ENCODE data around the gene FOXN3. TPM values are rescaled to one million over a fixed set of nuclear protein-coding genes. Genes with fewer than 3 reads are reported as not detected.

Gene FOXN3
- total and polyA plus RNA-seq, 9 donors = 56.9 to 172 (median 99.2) TPM

DNA sequence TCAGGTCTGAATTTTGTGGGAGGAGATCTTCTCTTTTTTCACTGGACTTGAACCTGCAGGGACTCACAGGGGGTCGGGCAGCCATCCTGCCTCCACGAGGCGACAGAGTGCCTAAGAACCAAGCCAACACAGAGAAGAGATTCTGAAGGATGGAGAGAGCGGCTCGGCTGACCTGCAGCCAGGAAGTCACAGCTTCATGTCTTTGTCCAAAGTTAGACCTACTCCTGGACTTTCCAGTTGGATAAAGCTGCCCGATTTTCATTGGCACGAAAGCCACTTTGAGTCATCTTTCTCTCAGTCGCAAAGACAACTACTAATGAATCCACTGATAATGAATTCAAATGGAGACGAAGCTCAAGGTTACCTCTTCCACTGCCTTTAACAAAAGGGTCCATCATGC lies 106.8 kb downstream of the FOXN3 start:
- peaks cover 5% of the 10 kb centered on the region for H3K4me1 ChIP-seq (ENCODE audit: insufficient read depth)
- H3K4me3 ChIP-seq = no peak overlapping the region
- H3K27ac ChIP-seq = no peak overlapping the region
- H3K36me3 ChIP-seq = no peaks in the 10 kb centered on the region
- H3K27me3 ChIP-seq = no peaks in the 10 kb centered on the region
- WGBS, 3 donors = 81 to 89% (median 85%) methylated on average over 9 of the region's 9 CpGs
- intact Hi-C loops (cut with DNase I) = no loop called here
- H3K9me3 ChIP-seq = no peaks in the 10 kb centered on the region
- TF ChIP-seq CTCF (IDR thresholded peaks at IDR 0.05) = no peak
- TF ChIP-seq POLR2A (IDR thresholded peaks at IDR 0.05) = no peak
- TF ChIP-seq EP300 (IDR thresholded peaks at IDR 0.05) = no peak
- DNase-seq = no peak

DNA sequence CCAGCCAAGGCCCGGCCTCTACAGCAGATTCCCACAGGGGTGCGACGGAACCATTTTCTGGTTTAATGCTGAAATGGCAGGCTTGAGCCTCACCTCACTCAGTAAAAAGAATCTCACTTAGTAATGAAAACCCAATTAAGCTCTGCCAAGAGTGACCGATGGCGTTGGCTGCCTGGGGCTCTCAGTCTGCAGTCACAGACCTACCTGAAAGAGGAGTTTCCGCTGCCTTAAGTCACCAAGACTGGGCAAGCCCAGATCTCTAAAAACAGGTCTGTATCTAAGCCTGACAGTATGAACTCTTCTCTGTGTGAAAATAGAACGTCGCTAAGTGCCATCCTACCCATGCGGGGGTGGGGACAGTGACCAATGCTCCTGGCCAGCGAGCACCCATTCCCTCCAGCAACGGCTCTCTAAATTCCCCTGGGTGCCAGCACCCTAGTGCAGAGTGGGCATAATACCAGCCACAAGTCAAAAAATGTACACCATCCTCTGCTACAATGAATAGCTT lies 107.3 kb downstream of the FOXN3 start:
- H3K4me1 ChIP-seq (ENCODE audit: insufficient read depth) = peaks cover 9% of the 10 kb centered on the region
- intact Hi-C loops (cut with DNase I) = no loop called here

GRCh38 chr14:89308232-89308959 lies 108.6 kb downstream of the FOXN3 start:
- 88 to 93% (median 91%) methylated on average over 10 of the region's 10 CpGs for WGBS, 3 donors
- intact Hi-C loops (cut with DNase I) = no loop called here
- no peaks in the 10 kb centered on the region for H3K9me3 ChIP-seq
- no peak for DNase-seq
- peaks cover 11% of the 10 kb centered on the region for H3K4me1 ChIP-seq (ENCODE audit: insufficient read depth)
- no peaks in the 10 kb centered on the region for H3K36me3 ChIP-seq
- no peaks in the 10 kb centered on the region for H3K27me3 ChIP-seq
- H3K27ac ChIP-seq = no peak overlapping the region
- no peak for TF ChIP-seq CTCF (IDR thresholded peaks at IDR 0.05)
- no peak for TF ChIP-seq EP300 (IDR thresholded peaks at IDR 0.05)
- no peak for TF ChIP-seq POLR2A (IDR thresholded peaks at IDR 0.05)
- H3K4me3 ChIP-seq = no peak overlapping the region

More for the DNA sequence above, 107.3 kb downstream of the FOXN3 start:
- Histone ChIP-seq H3K4me3 (no peak overlapping the region), H3K27ac (no peak overlapping the region), H3K9me3 (no peaks in the 10 kb centered on the region), H3K36me3 (no peaks in the 10 kb centered on the region), H3K27me3 (no peaks in the 10 kb centered on the region)
- WGBS, 3 donors = 93 to 96% (median 96%) methylated on average over 11 of the region's 11 CpGs
- DNase-seq = no peak
- TF ChIP-seq CTCF (IDR thresholded peaks at IDR 0.05) (no peak), POLR2A (IDR thresholded peaks at IDR 0.05) (no peak), EP300 (IDR thresholded peaks at IDR 0.05) (no peak)

DNA sequence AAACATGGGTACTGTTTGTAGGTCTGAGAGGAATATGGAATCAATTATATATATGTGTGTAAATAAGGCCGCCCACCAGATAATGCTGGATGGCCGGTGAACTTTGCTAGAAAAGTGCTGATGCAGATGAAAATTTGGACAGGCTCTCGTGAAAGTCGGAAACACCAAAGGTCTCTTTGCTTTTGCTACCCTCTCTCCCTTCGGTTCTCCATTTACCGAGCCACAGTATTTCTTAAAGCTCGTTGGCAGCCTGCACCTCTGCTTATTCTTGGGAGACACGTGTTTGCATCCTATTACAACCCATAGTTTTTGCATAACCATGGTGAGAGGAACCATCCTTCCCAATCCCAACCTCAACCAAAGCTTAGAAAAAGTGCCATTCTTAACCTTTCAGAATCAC lies 109.6 kb downstream of the FOXN3 start:
- Histone ChIP-seq H3K36me3 (no peaks in the 10 kb centered on the region), H3K9me3 (no peaks in the 10 kb centered on the region), H3K27ac (no peak overlapping the region), H3K4me3 (no peak overlapping the region), H3K4me1 (ENCODE audit: insufficient read depth) (peaks cover 20% of the 10 kb centered on the region), H3K27me3 (no peaks in the 10 kb centered on the region)
- 84 to 85% (median 85%) methylated on average over 8 of the region's 8 CpGs for WGBS, 3 donors
- DNase-seq = no peak
- intact Hi-C loops (cut with DNase I) = no loop called here
- TF ChIP-seq CTCF (IDR thresholded peaks at IDR 0.05) = no peak
- TF ChIP-seq POLR2A (IDR thresholded peaks at IDR 0.05) = no peak
- no peak for TF ChIP-seq EP300 (IDR thresholded peaks at IDR 0.05)

All from ovary (tissue), 9 donors.